ENCODE data around the gene FOXA3. TPM values are rescaled to one million over a fixed set of nuclear protein-coding genes. Genes with fewer than 3 reads are reported as not detected.

Gene FOXA3
- total RNA-seq, 1 experiment from 2014 or later, result not detected

DNA sequence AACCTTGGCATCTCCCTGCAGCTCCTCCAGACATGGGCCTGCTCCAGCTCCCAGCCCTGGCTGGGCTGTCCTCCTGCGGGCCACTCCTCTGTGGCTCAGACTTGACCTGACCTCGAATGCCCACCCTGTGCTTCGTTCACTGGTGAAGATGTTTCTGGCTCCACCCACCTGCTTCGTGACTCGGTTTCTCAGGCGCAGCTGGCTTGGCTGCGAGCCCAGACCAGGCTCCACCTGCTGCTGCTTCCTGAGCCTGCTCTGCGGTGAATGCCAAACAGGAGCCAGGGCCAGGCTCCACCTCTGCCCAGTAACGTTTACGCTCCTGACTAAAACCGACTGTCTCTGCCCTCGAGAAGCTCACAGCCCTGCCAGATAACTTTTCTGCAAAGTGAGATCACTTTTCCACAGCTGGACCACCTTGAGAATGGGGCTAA is 40.1 kb upstream of the FOXA3 start:
- H3K9me3 ChIP-seq (replicated peaks), result no peaks in the 10 kb centered on the region
- H3K36me3 ChIP-seq, result peaks cover 83% of the 10 kb centered on the region
- H3K27ac ChIP-seq, result no peak overlapping the region
- no peak overlapping the region for H3K4me3 ChIP-seq
- H3K27me3 ChIP-seq (replicated peaks), result no peaks in the 10 kb centered on the region
- no peak for DNase-seq (ENCODE audit: low read depth in 1 of 2, low spot score in 2 of 2)
- H3K4me1 ChIP-seq (replicated peaks), result no peaks in the 10 kb centered on the region

DNA sequence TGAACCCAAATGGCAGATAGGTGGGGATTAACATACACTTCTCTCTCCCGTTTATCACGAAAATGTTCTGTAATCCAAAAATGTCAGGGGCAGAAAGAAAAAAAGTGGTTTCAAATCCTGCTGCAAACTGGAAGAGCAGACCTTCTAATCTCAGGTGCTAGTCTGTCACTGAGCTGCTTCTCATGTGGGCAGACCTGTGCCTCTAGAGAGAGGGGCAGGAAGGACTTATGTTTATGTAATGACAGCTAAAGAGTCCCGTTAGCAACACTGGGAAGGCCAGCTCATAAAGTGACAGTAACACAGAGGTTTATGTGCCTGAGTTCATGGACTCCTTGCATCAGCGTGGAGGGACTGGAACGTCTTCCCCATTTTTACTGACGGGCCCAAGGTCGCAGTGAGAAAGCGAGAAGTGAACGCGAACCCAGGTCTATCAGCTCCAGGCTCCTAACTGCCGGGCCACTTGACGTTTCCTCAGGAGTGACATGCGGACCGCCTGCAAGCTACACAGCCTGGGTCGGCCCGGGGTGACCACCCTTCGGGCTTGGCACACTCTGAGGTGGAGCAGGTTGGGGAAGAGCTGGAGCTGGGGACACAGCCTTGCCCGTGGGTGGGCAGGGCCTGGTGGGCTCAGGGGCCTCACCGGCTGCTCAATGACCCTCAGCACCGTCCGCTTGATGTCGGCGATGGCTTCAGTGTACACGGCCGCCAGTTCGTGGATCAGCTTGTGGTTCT is 39.4 kb upstream of the FOXA3 start:
- Histone ChIP-seq H3K9me3 (replicated peaks) (no peaks in the 10 kb centered on the region), H3K4me1 (replicated peaks) (no peaks in the 10 kb centered on the region), H3K4me3 (no peak overlapping the region), H3K27me3 (replicated peaks) (no peaks in the 10 kb centered on the region), H3K36me3 (peaks cover 88% of the 10 kb centered on the region), H3K27ac (no peak overlapping the region)
- no peak for DNase-seq (ENCODE audit: low read depth in 1 of 2, low spot score in 2 of 2)

DNA sequence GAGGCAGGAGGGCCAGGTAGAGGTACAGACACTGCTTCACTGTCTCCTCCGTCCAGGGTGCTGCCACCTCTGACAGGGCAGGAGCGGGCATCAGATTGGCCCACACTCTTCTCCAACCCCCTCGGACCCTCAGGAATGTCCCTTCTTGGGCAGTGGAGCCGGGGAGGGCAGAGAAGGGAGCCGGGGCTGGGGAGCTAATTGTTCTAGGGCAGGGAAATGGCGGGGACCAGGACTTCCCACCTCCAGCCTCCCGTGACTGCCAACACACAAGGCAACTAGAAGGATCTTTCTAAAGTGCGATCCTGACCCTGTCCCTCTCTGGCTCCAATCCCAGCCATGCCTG is 38.9 kb upstream of the FOXA3 start:
- H3K36me3 ChIP-seq, result peaks cover 88% of the 10 kb centered on the region
- no peak overlapping the region for H3K27ac ChIP-seq
- H3K4me1 ChIP-seq (replicated peaks), result no peaks in the 10 kb centered on the region
- no peak overlapping the region for H3K4me3 ChIP-seq
- no peaks in the 10 kb centered on the region for H3K27me3 ChIP-seq (replicated peaks)
- DNase-seq (ENCODE audit: low read depth in 1 of 2, low spot score in 2 of 2), result no peak
- no peaks in the 10 kb centered on the region for H3K9me3 ChIP-seq (replicated peaks)

DNA sequence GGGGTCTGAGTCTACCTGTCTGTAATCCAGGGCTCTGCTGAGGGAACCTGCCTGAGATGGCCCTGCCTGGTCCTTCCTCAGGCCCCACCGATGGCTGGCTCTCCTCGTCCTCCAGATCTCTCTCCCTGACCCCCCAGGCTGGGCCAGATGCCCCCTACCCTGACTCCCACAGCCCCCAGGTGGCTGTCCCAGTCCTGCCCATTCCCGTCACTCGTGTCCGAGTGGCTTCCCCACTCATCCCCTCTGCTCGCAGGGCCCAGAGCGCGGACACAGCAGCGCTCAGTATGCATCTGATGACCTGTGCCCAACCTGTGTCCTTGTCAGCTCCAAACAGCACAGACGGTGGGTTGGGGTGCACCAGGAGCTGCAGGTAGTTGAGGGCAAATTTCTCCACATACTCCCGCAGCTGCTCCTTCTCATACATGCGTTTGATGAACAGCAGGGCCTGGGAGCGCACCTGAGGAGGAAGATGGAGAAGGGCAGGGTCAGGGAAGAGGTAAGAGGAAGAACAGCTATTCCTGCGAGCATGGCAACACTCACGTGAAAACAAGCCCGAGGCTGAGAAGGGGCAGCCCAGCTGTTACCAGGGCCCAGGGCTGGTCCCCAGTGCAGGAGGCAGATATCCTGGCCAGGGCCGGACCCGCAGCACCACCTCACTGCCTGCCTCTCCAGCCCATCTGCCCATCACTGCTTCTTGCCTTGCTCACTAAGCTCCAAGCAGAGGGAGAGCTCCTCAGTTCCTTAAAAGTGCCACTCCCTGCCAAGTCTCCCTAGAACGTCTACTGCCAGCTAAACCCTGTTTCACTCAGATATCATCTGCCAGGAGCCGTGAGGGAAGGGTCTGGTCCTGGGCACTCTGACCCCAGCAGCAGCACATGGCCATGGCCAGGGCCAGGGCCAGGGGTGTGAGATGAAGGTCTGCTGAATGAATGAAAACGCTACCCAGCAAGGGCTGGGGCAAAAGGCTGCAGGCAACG is 37.9 kb upstream of the FOXA3 start:
- H3K4me3 ChIP-seq, result no peak overlapping the region
- no peak for DNase-seq (ENCODE audit: low read depth in 1 of 2, low spot score in 2 of 2)
- no peaks in the 10 kb centered on the region for H3K4me1 ChIP-seq (replicated peaks)
- H3K27ac ChIP-seq, result no peak overlapping the region
- peaks cover 92% of the 10 kb centered on the region for H3K36me3 ChIP-seq
- no peaks in the 10 kb centered on the region for H3K27me3 ChIP-seq (replicated peaks)
- H3K9me3 ChIP-seq (replicated peaks), result no peaks in the 10 kb centered on the region

- peaks cover 94% of the 10 kb centered on the region for H3K36me3 ChIP-seq
- DNase-seq (ENCODE audit: low read depth in 1 of 2, low spot score in 2 of 2), result no peak
- no peak overlapping the region for H3K27ac ChIP-seq
- H3K9me3 ChIP-seq (replicated peaks), result no peaks in the 10 kb centered on the region
- no peaks in the 10 kb centered on the region for H3K4me1 ChIP-seq (replicated peaks)
- no peaks in the 10 kb centered on the region for H3K27me3 ChIP-seq (replicated peaks)
- no peak overlapping the region for H3K4me3 ChIP-seq
Observed at GRCh38 chr19:45826934-45827333, 37.2 kb upstream of the FOXA3 start.

- no peaks in the 10 kb centered on the region for H3K27me3 ChIP-seq (replicated peaks)
- no peak overlapping the region for H3K27ac ChIP-seq
- H3K4me1 ChIP-seq (replicated peaks), result no peaks in the 10 kb centered on the region
- no peak for DNase-seq (ENCODE audit: low read depth in 1 of 2, low spot score in 2 of 2)
- H3K36me3 ChIP-seq, result peaks cover 96% of the 10 kb centered on the region
- H3K9me3 ChIP-seq (replicated peaks), result no peaks in the 10 kb centered on the region
- no peak overlapping the region for H3K4me3 ChIP-seq
Observed at GRCh38 chr19:45827459-45828093, 36.5 kb upstream of the FOXA3 start.

DNA sequence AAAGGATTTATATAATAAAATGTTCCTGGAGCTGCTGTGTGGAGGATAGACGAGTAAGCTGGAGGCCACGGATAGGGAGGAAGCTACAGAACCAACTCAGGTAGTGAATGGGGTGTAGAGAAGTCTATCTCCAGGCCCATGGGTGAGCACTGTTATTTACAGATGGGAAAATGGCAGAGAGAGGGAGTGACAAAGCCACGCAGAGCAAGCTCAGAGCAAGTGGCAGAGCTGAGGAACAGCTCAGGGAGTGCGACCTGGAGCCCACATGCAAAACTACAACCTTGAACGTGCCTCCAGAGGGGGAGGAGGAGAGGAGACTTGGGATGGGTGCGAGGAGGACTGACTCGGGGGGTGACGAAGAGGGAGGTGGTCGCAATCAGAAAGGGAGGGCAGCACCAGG is 35.6 kb upstream of the FOXA3 start:
- H3K36me3 ChIP-seq, result peaks cover 94% of the 10 kb centered on the region
- no peaks in the 10 kb centered on the region for H3K27me3 ChIP-seq (replicated peaks)
- DNase-seq (ENCODE audit: low read depth in 1 of 2, low spot score in 2 of 2), result no peak
- H3K27ac ChIP-seq, result no peak overlapping the region
- H3K4me1 ChIP-seq (replicated peaks), result no peaks in the 10 kb centered on the region
- no peak overlapping the region for H3K4me3 ChIP-seq
- H3K9me3 ChIP-seq (replicated peaks), result no peaks in the 10 kb centered on the region

DNA sequence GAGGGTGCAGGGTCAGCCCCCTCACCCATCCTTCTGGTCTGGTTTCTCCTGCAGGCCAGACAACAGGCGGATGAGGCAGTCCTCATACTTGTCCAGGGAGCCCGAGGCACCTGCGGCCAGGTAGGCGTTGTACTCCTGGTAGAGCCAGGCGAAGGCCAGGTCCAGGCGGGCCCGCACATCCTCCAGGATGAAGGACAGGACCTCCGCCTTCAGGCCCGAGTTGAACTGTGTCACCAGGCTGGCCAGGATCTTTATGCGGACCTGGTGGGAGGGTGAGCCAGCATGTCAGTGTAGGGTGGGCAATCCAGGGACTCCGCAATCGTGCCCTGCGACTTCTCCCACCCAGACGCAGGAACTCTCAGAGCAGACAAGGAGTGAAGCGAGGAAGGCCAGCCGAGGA is 35.2 kb upstream of the FOXA3 start:
- H3K27me3 ChIP-seq (replicated peaks), result no peaks in the 10 kb centered on the region
- no peak for DNase-seq (ENCODE audit: low read depth in 1 of 2, low spot score in 2 of 2)

DNA sequence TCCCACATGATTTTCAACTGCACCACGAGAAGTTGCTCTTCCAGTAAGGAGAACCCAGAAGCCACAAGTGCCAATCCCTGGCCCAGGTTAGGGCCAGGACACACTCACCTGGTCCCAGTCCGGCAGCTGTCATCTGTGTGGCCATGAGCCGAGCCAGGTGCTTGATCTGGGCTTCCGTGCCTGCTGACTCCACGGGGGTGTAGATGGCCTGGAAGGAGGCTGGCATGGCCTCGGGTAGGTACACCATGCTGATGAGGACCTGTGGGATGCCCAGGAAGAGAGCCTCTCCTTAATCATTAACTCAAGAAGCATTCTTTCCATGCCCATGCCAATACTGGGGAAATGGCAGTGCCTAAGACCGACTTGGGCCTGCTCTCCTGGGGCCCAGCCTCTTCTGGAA is 29.2 kb upstream of the FOXA3 start:
- H3K27ac ChIP-seq, result no peak overlapping the region
- H3K27me3 ChIP-seq (replicated peaks), result no peaks in the 10 kb centered on the region
- no peaks in the 10 kb centered on the region for H3K4me1 ChIP-seq (replicated peaks)
- H3K4me3 ChIP-seq, result no peak overlapping the region
- peaks cover 90% of the 10 kb centered on the region for H3K36me3 ChIP-seq
- DNase-seq (ENCODE audit: low read depth in 1 of 2, low spot score in 2 of 2), result no peak
- H3K9me3 ChIP-seq (replicated peaks), result no peaks in the 10 kb centered on the region

More for the DNA sequence above, 35.2 kb upstream of the FOXA3 start:
- no peak overlapping the region for H3K27ac ChIP-seq
- no peak overlapping the region for H3K4me3 ChIP-seq
- H3K36me3 ChIP-seq, result peaks cover 96% of the 10 kb centered on the region
- H3K4me1 ChIP-seq (replicated peaks), result no peaks in the 10 kb centered on the region
- H3K9me3 ChIP-seq (replicated peaks), result no peaks in the 10 kb centered on the region

GRCh38 chr19:45842198-45842597 is 21.9 kb upstream of the FOXA3 start:
- no peaks in the 10 kb centered on the region for H3K27me3 ChIP-seq (replicated peaks)
- H3K4me3 ChIP-seq, result no peak overlapping the region
- H3K27ac ChIP-seq, result no peak overlapping the region
- H3K4me1 ChIP-seq (replicated peaks), result no peaks in the 10 kb centered on the region
- no peaks in the 10 kb centered on the region for H3K9me3 ChIP-seq (replicated peaks)
- peaks cover 82% of the 10 kb centered on the region for H3K36me3 ChIP-seq
- no peak for DNase-seq (ENCODE audit: low read depth in 1 of 2, low spot score in 2 of 2)

GRCh38 chr19:45847663-45848062 is 16.5 kb upstream of the FOXA3 start:
- no peak overlapping the region for H3K27ac ChIP-seq
- no peaks in the 10 kb centered on the region for H3K9me3 ChIP-seq (replicated peaks)
- DNase-seq (ENCODE audit: low read depth in 1 of 2, low spot score in 2 of 2), result no peak
- H3K27me3 ChIP-seq (replicated peaks), result no peaks in the 10 kb centered on the region
- H3K4me1 ChIP-seq (replicated peaks), result no peaks in the 10 kb centered on the region
- peaks cover 93% of the 10 kb centered on the region for H3K36me3 ChIP-seq
- H3K4me3 ChIP-seq, result no peak overlapping the region

GRCh38 chr19:45848922-45849321 is 15.2 kb upstream of the FOXA3 start:
- H3K36me3 ChIP-seq, result peaks cover 91% of the 10 kb centered on the region
- no peak overlapping the region for H3K27ac ChIP-seq
- no peaks in the 10 kb centered on the region for H3K27me3 ChIP-seq (replicated peaks)
- no peaks in the 10 kb centered on the region for H3K9me3 ChIP-seq (replicated peaks)
- H3K4me1 ChIP-seq (replicated peaks), result no peaks in the 10 kb centered on the region
- no peak overlapping the region for H3K4me3 ChIP-seq
- no peak for DNase-seq (ENCODE audit: low read depth in 1 of 2, low spot score in 2 of 2)

DNA sequence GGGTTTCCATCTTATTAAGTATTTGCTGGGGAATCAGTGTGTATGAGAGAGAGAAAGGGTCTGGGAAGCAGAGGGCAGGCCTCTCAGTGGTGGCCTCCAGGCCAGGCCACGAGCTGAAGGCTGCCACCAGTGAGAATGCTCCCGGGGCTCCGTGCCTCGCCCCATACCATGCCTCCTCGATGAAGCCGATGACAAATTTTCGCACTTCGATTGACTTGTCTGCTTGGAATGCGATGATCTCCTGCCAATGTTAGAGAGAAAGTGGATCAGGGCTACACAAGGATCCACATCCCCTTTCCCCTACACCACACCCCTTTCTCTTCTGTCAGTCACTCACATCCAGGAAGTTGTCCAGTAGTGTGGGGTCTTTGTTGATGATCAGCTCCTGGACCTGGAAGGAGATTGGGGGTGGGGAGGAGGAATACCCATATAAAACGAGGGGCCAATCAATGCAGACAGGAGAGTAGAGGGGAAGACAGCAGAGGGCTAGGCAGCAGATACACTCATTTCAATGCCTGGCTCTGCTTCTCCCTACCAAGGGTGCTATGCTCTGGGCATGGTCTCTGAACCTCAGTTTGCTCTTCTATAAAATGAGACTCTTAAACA is 11.9 kb upstream of the FOXA3 start:
- no peak for DNase-seq (ENCODE audit: low read depth in 1 of 2, low spot score in 2 of 2)
- no peaks in the 10 kb centered on the region for H3K27me3 ChIP-seq (replicated peaks)
- H3K27ac ChIP-seq, result no peak overlapping the region
- no peaks in the 10 kb centered on the region for H3K4me1 ChIP-seq (replicated peaks)
- H3K36me3 ChIP-seq, result peaks cover 89% of the 10 kb centered on the region
- no peak overlapping the region for H3K4me3 ChIP-seq
- no peaks in the 10 kb centered on the region for H3K9me3 ChIP-seq (replicated peaks)

Data from SJSA1 (cell line).